A204.1 (cell line): ENCODE results near the gene DNAL1.
A peak's percentile ranks its signal among the peaks of the same experiment; 100 is the strongest.
"Not testable (repeated sequence)": the region's sequence is repeated elsewhere in the genome, so short reads cannot be mapped to it uniquely, and the experiment has no call there.

ENCODE experiments used
- FAIRE-seq: peaks from 2 replicates; lab custom pipeline; 2012; peaks lifted over from hg19 to GRCh38; lab: Jason Lieb, UNC

The DNAL1 gene

GRCh38 chr14:73644531-73645247, at the start of gene DNAL1:
DNAL1 (plus strand) TSS chr14:73644986; CDS start chr14:73645040, 54 bp downstream.
- peak; percentile 96 for FAIRE-seq

DNA sequence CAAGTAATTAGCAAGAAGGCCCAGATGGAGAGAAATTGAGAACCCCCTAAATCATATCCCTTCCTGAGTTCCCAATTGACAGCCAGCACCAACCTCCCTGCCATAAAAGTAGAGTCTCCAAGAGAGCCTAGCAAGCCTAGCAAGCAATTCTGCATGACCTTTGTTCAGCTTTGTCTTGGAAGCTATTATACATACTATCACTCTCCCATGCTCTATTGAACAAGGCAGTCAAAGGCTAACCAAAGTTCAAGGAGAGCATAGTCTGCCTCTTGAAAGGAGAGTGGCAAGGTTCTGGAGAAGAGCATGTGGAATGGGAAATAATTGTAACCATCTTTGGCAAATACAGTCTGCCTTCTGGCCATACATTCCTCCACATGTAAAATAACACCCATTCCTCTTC, 45.3 kb upstream of the DNAL1 start:
- FAIRE-seq = no peak

- no peak for FAIRE-seq
Observed at GRCh38 chr14:73602994-73603393, 41.8 kb upstream of the DNAL1 start.

DNA sequence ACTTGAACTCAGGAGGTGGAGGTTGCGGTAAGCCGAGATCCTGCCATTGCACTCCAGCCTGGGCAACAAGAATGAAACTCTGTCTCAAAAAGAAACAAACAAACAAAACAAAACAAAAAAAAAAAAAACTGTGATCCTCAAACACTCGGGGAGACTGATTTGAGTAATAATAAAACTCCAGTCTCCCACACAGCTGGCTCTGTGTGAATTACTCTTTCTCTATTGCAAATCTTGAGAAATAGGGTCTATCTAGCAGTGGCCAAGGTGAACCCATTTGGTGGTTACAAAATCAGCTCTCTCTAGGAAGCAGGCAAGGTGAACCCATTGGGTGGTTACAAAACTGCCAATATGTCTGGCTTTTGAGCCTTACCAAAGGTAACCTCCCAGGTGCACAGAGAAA, 38.5 kb upstream of the DNAL1 start:
- no peak for FAIRE-seq

DNA sequence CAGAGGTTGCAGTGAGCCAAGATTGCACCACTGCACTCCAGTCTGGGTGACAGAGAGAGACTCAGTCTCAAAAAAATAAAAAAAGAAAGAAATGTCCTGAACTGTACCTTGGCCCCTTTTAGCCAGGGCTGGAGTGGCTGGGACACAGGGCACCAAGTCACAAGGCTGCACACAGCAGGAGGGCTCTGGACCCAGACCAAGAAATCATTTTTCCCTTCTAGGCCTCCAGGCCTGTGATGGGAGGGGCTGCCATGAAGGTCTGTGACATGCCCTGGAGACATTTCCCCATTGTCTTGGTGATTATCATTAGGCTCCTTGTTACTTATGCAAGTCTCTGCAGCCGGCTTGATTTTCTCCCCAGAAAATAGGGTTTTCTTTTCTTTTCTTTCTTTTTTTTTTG, 37.5 kb upstream of the DNAL1 start:
- FAIRE-seq = no peak

- FAIRE-seq = no peak
Observed at GRCh38 chr14:73610687-73611086, 34.1 kb upstream of the DNAL1 start.

- FAIRE-seq = no peak
Observed at GRCh38 chr14:73612339-73613045, 32.3 kb upstream of the DNAL1 start, which contains the start of gene ACOT6. ACOT6 (plus strand) TSS chr14:73612517; CDS start chr14:73612572, 55 bp downstream.

- FAIRE-seq = no peak
Observed at GRCh38 chr14:73613046-73613383, 31.8 kb upstream of the DNAL1 start.

DNA sequence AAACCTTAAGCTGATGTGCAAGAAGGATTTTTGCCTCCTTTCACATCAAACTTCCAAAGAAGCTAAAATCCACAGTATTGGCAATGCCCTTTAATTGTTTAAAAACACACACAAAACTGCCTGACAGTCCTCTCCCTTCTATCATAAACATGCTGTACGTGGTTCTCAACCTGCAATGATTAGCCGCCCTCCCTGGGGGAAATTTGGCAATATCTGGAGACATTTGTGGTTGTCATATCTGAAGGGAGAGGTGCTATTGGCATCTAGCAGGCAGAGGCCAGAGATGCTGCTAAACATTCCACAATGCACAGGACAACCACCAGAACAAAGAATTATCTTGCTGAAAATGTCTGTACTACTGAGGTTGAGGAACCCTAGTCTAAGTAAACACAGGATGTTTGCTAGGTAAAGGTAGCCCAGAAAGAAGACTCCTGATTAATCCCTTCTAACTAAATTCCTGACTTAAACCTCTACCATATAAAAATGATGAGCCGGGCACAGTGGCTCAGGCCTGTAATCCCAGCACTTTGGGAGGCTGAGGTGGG, 31.3 kb upstream of the DNAL1 start:
- no peak for FAIRE-seq

GRCh38 chr14:73616831-73617230, 28.0 kb upstream of the DNAL1 start:
- no peak for FAIRE-seq

DNA sequence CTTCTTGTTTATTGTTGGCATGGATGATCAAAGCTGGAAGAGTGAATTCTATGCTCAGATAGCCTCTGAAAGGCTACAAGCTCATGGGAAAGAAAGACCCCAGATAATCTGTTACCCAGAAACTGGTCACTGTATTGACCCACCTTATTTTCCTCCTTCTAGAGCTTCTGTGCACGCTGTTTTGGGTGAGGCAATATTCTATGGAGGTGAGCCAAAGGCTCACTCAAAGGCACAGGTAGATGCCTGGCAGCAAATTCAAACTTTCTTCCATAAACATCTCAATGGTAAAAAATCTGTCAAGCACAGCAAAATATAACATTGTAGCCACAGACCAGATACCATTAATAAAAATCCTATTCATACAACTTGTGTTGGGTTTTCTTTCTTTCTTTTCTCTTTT, 25.3 kb upstream of the DNAL1 start:
- FAIRE-seq = no peak

GRCh38 chr14:73620268-73620667, 24.5 kb upstream of the DNAL1 start:
- FAIRE-seq = no peak

GRCh38 chr14:73623504-73624054, 21.2 kb upstream of the DNAL1 start:
- FAIRE-seq = no peak

DNA sequence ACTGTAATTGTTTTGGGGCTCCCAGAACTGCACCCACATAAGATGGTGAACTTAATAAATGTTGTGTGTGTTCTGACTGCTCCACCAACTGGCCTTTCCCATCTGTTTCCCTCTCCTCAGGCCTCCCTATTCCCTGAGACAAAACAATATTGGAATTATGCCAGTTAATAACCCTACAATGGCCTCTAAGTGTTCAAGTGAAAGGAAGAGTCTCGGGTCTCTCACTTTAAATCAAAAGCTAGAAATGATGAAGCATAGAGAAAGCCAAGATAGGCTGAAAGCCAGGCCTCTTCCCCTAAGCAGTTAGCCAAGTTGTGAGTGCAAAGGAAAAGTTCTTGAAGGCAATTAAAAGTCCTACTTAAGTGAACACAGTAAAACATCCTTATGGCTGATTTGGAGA, 19.1 kb upstream of the DNAL1 start:
- no peak for FAIRE-seq

GRCh38 chr14:73627151-73627558, 17.6 kb upstream of the DNAL1 start:
- FAIRE-seq = no peak

GRCh38 chr14:73630009-73630780, 14.6 kb upstream of the DNAL1 start:
- no peak for FAIRE-seq

DNA sequence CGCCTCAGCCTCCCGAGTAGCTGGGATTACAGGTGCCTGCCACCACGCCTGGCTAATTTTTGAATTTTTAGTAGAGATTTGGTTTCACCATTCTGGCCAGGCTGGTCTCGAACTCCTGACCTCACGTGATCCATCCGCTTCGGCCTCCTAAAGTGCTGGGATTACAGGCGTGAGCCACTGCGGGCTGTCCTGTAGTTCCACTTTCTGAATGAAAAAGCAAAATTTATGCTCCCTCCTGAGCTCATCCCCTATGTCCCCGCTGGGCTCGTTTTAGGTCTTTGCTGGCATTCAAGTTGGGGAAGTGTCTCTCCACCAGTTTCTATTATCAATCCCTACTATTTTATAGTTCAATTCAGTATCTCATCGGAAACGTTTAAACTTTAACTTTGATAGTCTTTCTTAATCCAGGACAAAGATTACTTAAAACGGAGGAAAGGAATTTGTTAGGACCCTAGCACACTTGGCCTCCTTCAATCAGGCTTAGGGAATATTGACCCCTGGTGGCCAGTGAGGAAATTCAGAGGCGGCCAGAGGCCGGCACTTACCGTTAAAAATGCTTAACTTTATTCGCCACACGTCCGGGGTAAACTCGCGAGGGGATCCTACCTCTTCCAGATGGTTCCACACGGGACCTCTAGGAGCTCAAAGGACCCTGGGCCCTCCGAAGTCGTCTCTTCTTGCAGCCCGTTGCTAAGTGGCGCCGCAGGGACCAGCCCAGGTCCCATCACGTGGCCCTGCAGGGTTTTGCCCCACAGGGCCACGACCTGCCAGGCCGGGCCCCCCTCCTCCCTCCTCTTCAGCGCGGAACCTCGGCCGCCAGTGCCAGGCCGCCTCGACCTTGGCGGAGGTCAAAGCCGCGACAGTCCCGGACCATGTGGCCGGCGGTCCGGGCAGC, 11.4 kb upstream of the DNAL1 start:
- FAIRE-seq = peak; percentile 92

DNA sequence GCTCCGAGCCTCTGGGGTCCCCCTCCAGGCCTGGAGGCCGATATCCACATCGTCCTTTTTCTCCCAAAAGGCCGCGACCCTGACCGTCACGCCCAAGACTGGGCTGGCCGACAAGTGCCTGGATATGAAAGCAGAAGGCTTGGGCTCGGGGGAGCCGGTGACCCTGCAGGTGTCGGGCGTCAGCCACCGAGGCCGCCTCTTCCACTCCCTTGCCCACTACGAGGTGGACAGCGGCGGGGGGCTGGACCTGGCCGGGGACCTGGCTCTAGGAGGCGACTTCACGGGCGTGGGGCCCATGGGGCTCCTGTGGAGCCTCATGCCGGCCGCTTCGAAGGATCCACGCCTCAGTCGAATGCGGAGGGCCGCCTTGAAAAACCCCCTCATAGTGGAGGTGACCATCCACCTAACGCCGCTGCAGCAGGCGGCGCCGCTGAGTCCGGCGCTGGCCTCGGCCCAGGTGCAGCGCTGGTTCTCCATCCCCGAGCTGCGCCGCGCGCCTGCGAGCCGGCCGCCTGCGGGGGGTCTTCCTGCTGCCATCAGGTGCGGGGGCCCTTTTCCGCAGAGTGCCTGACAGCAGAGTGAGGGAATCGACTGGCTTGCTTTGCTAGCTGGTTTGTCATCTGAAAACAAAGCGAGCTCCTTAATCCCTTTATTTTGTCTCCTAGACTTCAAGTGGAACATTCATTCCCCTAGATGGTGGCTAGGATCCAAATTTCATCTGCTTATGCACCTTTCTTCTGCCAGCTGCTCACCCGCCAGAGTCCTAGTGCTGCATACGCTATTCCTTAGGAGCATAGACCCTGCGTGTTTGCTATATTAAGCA, 10.6 kb upstream of the DNAL1 start:
- FAIRE-seq = no peak

DNA sequence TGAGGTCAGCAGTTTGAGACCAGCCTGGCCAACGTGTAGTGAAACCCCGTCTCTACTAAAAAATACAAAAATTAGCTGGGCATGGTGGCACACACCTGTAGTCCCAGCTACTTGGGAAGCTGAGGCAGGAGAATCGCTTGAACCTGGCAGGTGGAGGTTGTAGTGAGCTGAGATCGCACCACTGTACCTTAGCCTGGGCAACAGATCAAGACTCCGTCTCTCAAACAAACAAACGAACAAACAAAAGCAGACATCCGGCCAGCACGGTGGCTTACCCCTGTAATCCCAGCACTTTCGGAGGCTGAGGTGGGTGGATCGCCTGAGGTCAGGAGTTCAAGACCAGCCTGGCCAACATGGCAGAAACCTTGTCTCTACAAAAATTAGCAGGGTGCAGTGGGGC, 8.4 kb upstream of the DNAL1 start:
- not testable (repeated sequence) for FAIRE-seq

- FAIRE-seq = no peak
Observed at GRCh38 chr14:73637830-73638229, 7.0 kb upstream of the DNAL1 start.
